GM18519 (cell line): ENCODE results near the gene NDE1.

ENCODE experiments used
- ATAC-seq: cut with Tn5 transposase; IDR thresholded peaks from one replicate; pipeline ENCODE4 v1.9.1; 2021; ENCODE audit warnings: mild to moderate bottlenecking, moderate library complexity; ENCODE audit not compliant: unreplicated experiment, low FRiP score

The NDE1 gene

GRCh38 chr16:15757630-15758251 lies 107.7 kb downstream of the NDE1 start:
- no peak for ATAC-seq

GRCh38 chr16:15759070-15759469 lies 109.0 kb downstream of the NDE1 start:
- no peak for ATAC-seq

- no peak for ATAC-seq
Measured at GRCh38 chr16:15760129-15760528, 110.1 kb downstream of the NDE1 start.

- ATAC-seq: no peak
Measured at GRCh38 chr16:15764112-15764511, 114.1 kb downstream of the NDE1 start.

GRCh38 chr16:15765116-15765515 lies 115.1 kb downstream of the NDE1 start:
- no peak for ATAC-seq

- peak; percentile 73 for ATAC-seq
Measured at GRCh38 chr16:15765880-15766279, 115.8 kb downstream of the NDE1 start.

- no peak for ATAC-seq
Measured at GRCh38 chr16:15766918-15767317, 116.9 kb downstream of the NDE1 start.

- no peak for ATAC-seq
Measured at GRCh38 chr16:15768201-15768600, 118.2 kb downstream of the NDE1 start.

- no peak for ATAC-seq
Measured at GRCh38 chr16:15769239-15769638, 119.2 kb downstream of the NDE1 start.

- ATAC-seq: no peak
Measured at GRCh38 chr16:15770107-15770506, 120.1 kb downstream of the NDE1 start.

- ATAC-seq: no peak
Measured at GRCh38 chr16:15770512-15770911, 120.5 kb downstream of the NDE1 start.

- ATAC-seq: no peak
Measured at GRCh38 chr16:15771694-15772093, 121.6 kb downstream of the NDE1 start.

- no peak for ATAC-seq
Measured at GRCh38 chr16:15772579-15773293, 122.7 kb downstream of the NDE1 start.

GRCh38 chr16:15773968-15774367 lies 123.9 kb downstream of the NDE1 start:
- no peak for ATAC-seq

- ATAC-seq: no peak
Measured at GRCh38 chr16:15775209-15775608, 125.2 kb downstream of the NDE1 start.

GRCh38 chr16:15775663-15776304 lies 125.7 kb downstream of the NDE1 start:
- ATAC-seq: no peak
